Measurements from ENCODE around the gene GRID2.
"Not testable (repeated sequence)": the region's sequence is repeated elsewhere in the genome, so short reads cannot be mapped to it uniquely, and the experiment has no call there.

GRID2 gene

DNA sequence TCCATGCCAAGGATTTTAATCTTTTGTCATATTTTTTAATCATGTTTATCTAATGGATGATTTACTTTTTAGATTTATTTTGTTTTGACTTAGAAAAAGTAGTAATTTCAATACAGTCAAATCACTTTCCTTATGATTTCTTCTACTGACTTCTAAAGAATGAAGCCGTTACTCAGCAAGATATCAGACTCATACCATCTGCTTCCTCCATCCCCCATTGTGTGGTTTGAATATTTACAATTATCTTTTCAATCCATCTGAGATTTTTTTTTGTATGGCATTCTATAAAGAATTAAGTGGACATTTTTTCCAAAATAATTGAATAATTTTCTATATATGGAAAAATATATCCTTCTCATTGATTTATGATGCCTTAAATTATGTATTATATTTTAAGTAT is 959.4 kb downstream of the GRID2 start:
- no peak for FAIRE-seq

DNA sequence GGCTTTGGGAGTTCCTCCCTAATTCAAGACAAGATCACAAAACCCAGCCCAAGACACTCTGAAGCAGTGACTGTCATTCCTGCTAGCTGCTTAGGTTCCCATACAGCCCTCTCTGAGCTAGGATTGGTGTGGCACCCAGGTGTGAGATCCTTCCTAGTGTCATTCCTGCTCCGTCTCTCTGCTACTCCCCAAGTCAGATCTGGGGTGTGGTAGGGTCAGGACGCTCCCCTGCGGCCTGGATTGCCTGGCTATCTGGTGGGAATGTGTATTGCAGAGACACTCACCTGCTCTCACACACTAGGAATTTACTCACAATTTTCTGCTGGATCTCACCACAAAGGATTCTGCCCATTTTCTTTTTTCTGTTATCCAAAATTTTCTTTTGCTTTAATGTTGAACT is 964.0 kb downstream of the GRID2 start:
- DNase-seq (ENCODE audit: insufficient read length, low spot score) (no peak), FAIRE-seq (no peak)

More for the DNA sequence above, 959.4 kb downstream of the GRID2 start:
- DNase-seq (ENCODE audit: insufficient read length, low spot score) = no peak

DNA sequence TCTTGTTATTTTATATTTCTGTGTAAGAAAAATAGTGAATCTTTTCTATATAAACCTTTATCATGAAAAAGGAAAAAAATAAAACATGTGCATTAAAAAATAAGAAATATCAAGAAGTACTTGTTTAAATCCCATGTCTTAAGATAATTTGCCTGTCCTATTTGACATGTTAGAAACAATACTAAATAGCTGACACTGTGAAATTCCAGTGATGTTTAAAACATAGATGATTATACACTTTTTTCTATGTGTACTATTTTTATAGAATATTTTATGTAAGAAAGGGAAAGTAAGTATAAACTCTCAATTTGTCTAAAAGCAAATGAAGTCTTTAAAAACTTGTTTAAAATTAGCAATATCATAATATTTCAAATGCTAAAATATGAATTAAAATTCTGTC is 981.6 kb downstream of the GRID2 start:
- DNase-seq (ENCODE audit: insufficient read length, low spot score) (no peak), FAIRE-seq (no peak)

DNA sequence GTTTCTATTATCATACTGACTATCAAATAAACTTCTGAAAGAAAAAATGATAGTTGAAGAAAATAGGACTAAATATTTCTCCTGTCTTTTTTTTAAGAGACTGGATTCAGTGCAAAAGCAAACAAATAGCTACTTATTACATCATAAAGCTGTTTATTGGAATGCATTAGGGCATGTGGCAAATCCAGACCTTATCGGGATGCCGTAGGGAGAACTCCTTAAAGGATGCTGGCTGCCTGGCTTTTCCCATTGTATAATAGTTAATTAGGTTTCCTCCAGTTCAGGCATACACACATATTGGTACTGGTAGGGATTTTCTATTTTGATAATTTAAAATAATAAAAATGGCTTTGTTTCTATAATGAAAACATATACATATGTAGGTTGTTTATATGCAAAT is 985.5 kb downstream of the GRID2 start:
- no peak for FAIRE-seq
- no peak for DNase-seq (ENCODE audit: insufficient read length, low spot score)

- no peak for FAIRE-seq
- DNase-seq (ENCODE audit: insufficient read length, low spot score) = no peak
These were observed 986.1 kb downstream of the GRID2 start for GRCh38 chr4:93289831-93290230.

DNA sequence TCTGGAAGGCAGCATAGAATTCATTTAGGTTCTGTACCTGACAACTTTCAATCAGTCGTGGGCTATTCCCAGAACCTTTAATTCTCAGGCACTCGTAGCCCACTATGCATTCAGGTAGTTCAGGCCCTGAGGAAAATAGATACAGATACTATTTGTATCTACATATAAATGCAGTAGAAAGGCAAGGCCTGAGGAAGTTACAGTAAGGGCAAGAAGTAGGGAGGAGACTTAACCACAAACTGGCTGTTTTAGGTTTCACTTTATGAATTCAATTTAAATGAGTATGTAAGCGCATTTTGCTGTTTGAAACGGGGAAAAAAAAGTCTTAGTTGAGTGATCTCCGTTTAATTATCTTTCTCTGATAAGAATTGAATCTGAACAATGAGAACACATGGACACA is 995.4 kb downstream of the GRID2 start:
- DNase-seq (ENCODE audit: insufficient read length, low spot score) (no peak), FAIRE-seq (no peak)

DNA sequence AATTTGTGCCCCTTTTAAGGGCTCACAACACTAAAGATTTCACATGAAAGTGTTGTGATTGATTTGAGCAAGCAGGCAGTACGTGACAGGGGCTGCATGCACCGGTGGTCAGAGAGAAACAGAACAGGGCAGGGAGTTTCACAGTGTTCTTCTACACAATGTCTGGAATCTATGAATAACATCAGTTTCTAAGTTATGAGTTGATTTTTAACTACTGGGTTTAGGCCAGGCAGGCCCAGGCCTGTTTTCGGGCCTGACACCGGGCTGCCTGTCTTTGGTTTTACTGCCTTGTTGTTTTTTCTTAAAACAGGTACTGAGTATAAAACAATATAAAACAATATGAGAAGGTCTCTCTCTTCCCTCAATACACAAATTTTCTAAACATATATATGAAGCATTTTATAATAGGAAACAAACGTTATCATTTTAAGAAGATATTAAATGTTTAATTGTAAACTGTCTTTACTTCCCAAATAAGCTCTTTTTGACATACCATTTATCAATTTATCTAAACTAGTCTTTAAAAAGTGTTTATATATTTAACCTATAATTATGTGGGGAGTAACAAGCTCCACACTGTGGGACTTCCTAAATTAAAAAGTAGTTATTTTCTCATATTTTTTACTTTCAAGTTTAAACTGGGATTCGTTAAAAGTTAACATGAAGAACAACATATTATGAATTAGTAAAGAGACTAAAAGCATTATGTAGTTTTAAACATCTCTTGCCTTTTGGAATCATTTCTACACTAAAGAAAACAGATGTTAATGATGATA is 997.2 kb downstream of the GRID2 start:
- not testable (repeated sequence) for DNase-seq (ENCODE audit: insufficient read length, low spot score); FAIRE-seq

DNA sequence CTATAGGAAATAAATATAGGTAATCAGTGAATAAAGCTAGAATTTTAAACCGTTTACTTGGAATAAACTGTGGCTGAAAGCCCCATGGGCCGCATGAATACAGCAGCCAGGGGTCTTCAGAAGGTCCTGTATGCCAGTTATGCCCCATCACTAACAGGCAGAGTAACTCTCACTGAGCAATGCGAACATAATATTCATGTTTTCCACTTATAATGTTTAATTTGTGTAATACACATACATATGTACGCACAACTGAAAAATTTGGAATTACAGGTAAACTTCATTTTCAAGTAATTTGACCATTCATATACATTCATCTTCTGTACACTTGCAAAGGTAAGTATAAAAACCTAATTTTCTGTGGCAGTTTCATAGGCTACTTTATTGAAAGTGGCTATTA is 998.5 kb downstream of the GRID2 start:
- DNase-seq (ENCODE audit: insufficient read length, low spot score) (no peak), FAIRE-seq (no peak)

DNA sequence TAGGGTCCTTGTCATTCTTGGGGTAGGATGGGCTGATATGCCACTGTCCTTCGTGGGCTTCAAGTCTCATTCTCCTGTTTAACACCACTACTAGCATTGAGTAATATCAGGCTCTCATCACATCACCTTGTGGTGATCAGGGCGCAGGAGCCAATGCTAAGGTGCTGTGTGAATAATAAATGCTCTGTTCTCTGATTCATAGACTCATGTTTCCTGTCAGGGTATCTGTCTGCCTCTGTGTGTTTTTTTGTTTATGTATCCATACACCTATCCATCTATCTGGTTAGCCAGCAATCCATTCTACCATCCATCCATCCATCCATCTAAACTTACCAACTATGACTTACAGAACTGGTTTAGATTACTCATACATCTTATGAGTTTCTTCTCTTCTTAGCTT is 999.7 kb downstream of the GRID2 start:
- FAIRE-seq (no peak), DNase-seq (ENCODE audit: insufficient read length, low spot score) (no peak)

DNA sequence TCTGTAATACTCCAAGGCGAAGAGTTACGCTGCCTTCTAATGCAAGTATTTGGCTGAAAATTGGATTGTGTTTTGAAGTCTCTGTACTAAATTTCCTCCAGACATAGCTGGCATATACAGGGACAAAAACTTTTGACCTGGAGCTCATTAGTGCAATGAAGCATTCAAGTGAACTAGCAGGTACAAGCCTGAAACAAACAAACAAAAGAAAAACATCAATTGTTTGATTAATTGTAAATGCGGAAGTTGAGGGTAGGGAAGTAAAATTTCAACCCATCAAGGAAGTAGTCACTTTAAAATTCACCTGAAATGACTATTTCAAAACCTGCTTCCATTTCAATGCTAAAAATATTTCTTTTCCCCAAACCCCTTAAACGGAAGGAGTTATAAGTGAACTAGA is 1008.5 kb downstream of the GRID2 start:
- FAIRE-seq (no peak), DNase-seq (ENCODE audit: insufficient read length, low spot score) (no peak)

DNA sequence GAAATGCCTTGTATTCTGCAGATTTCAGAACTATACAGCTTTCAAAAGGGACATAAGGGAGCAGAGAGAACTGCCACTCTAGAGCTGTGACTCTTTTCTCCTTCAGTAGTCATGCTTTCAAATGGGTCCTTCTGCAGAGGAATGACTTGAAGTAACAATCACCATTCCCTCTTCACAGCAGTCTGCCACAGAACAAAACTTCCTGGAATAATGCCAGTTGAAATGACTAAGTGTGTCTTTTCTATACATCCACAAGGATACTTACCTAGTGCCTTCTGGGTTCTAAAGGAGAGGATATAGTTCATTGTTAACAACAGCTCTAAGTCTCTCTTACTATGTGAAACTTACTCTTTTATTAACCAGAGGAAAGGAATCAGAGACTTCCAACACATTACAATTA is 1009.4 kb downstream of the GRID2 start:
- no peak for FAIRE-seq
- DNase-seq (ENCODE audit: insufficient read length, low spot score) = no peak

- no peak for DNase-seq (ENCODE audit: insufficient read length, low spot score)
These were observed 1013.3 kb downstream of the GRID2 start for GRCh38 chr4:93317057-93317456.

GRCh38 chr4:93317561-93317960 is 1013.8 kb downstream of the GRID2 start:
- DNase-seq (ENCODE audit: insufficient read length, low spot score) = no peak
- no peak for FAIRE-seq

More at GRCh38 chr4:93317057-93317456, 1013.3 kb downstream of the GRID2 start:
- FAIRE-seq = no peak

DNA sequence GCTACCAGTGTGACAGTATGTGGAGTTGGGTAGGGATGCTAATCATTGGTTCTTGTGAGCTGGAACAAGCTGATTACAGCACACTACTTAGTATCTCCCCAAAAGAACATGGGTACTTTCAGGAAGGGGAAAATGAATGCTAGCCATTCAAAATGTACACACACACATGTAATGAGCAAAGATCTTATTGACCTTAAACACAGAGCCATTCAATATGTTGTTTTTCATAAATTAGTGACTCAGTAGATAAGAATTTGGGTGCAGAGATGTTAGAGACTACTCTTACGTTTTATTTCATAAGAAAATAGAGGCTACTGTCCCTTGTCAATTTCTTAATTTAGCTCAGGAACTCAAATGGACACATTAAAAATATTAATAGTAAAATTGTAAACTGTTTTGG is 1015.3 kb downstream of the GRID2 start:
- DNase-seq (ENCODE audit: insufficient read length, low spot score) = no peak
- no peak for FAIRE-seq

DNA sequence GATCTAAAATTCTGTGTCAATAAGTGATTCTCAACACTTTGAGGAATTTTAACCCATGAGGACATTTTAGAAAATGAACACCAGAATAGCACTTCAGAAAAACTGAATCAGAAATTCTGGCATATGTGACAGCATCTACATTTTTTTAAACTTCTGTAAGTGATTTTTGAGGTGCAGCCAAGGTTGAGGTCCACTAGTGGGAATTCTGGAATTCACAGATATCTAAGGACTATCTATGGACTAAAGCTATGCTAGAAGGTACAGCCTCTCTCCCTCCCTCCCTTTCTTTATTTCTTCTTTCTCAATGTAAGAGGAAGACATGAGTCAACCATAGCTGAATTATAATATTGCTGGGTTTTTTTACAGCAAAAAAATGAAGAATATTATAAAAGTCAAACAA is 1016.6 kb downstream of the GRID2 start:
- FAIRE-seq (no peak), DNase-seq (ENCODE audit: insufficient read length, low spot score) (no peak)

- DNase-seq (ENCODE audit: insufficient read length, low spot score) (no peak), FAIRE-seq (no peak)
These were observed 1023.6 kb downstream of the GRID2 start for GRCh38 chr4:93327346-93327745.

DNA sequence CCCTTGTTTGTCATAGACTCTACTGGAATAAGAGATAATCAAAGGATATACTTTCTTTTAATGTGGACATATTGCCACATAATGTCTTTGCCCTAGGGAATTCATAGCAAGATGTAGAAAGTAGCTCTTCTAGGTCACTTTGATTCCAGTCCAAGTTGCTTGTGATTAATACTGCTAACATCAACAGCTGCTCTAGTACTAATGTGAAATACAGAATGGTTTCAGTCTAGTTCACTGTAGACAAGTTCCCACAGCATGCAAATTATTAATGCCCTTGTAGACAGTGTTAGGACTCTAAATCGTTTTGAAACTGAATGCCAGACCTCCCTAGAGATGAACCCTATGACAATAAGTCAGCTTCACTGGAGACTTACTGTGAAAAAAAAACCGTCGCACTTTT is 1030.2 kb downstream of the GRID2 start:
- DNase-seq (ENCODE audit: insufficient read length, low spot score) (no peak), FAIRE-seq (no peak)

GRCh38 chr4:93337196-93337595 is 1033.4 kb downstream of the GRID2 start:
- no peak for DNase-seq (ENCODE audit: insufficient read length, low spot score)
- FAIRE-seq = no peak

DNA sequence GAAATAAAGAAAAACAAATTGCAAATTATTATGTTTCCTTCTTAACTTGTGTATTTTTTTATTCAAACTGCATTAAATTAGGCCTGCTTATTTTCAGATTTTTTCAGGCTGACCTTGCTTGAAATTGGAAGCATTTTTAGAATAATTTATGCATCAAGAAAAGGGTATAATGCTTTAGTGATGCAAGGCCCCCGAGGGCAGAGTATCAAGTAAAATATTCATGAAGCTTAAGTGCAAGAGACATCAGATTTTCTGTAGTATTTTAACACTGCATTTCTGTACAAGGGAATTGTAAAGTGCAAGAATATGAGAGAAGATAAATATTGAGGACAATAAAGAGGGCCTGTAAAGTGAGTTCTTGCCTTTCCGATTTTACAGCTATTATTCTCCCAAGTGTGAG is 1039.0 kb downstream of the GRID2 start:
- DNase-seq (ENCODE audit: insufficient read length, low spot score) = no peak
- no peak for FAIRE-seq

DNA sequence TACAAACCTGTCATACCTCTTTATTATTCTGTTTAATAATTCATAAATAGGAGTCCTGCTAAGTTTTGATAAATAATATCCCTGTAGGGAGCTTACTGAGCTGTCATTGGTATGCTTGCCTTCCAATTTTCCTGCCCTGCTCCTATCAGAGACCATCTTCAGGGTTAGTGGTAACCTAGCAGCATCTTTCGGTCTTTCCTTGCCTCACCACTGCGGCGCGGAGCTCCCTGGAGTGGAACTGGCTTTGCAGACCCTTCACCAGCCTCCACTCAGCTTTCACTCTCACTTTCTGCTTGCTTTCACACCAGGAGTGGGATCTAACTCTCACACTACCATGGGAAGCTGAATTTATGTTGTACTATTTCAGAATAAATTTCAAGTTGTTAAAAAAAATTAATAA is 1043.1 kb downstream of the GRID2 start:
- FAIRE-seq = no peak
- no peak for DNase-seq (ENCODE audit: insufficient read length, low spot score)

- DNase-seq (ENCODE audit: insufficient read length, low spot score) = no peak
- FAIRE-seq = no peak
These were observed 1045.1 kb downstream of the GRID2 start for GRCh38 chr4:93348896-93349295.

DNA sequence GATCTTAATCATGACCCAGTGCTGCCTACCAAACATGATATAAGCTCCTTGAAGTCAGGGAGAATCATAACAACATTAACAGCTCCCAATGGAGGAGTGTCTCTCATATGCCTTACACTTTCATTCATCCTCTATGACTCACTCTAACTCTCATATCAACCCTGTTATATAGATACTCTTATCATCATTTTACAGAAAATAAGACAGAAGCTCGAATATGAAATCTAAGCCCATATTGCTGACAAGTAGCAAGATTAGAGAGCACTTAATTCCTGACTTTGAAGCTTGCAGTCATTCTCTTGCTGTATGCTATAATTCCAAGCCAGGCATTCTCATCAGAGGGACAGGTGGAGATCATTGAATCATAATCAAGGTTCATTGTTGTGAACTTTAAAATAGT is 1048.1 kb downstream of the GRID2 start:
- no peak for FAIRE-seq
- DNase-seq (ENCODE audit: insufficient read length, low spot score) = no peak

DNA sequence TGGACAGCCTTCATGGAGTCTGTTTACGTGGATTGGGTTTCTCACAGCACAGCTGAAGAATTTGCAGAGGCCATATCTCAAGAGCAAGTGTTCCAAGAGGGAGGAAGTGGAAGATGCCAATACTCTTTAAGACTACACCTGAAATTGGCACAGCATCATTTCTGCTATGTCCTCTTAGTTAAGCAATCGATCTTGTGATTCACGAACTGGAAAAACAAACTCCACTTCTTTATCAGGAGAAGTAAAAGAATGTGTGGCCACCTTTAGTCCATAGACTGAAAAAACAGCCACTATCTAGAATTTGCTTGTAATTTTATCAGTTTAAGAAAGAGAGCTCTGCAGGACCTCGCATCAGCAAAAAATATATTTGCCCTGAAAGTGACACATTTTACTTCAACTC is 1051.6 kb downstream of the GRID2 start:
- no peak for FAIRE-seq
- no peak for DNase-seq (ENCODE audit: insufficient read length, low spot score)
